ENCODE results near the gene RSPO1. TPM values are rescaled to one million over a fixed set of nuclear protein-coding genes. Genes with fewer than 3 reads are reported as not detected.
A peak's percentile ranks its signal among the peaks of the same experiment; 100 is the strongest.

The RSPO1 gene
- polyA plus RNA-seq, 1 donor (not counting 4 experiments of a cell fraction or from before 2014, with no cell fraction given) = not detected

DNA sequence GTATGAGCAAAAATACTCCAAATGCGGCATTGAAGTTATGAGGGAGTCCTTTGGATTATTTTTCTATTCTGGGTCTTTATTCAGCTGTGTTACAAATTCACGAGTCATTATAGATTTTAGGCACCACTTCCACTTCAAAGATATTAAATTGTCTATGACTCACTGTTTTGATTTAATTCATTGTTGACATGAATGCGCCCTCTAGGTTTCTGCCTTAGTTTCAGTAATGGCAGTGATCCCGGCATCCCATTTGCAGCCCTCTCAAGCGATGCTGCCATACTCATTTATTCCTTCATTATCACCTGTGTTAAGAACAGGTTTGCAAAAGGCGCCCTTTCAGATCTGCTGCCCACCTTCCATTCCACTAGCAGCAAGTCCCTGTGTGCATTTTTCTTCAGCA, 14.0 kb downstream of the RSPO1 start:
- H3K4me1 ChIP-seq (ENCODE audit: control insufficient read depth, extremely low read depth, insufficient read depth, low read length) = no peaks in the 10 kb centered on the region
- H3K36me3 ChIP-seq (ENCODE audit: control insufficient read depth in 2 of 2, extremely low read depth in 1 of 2, insufficient read depth in 2 of 2, low read length in 2 of 2) = no peaks in the 10 kb centered on the region
- H3K27me3 ChIP-seq (ENCODE audit: control insufficient read depth, extremely low read depth, insufficient read depth, low read length) = peaks cover 21% of the 10 kb centered on the region
- FAIRE-seq (no peak), DNase-seq (ENCODE audit: low read depth, low spot score) (no peak)
- H4K20me1 ChIP-seq (ENCODE audit: control insufficient read depth, extremely low read depth, insufficient read depth, low read length) = no peaks in the 10 kb centered on the region
- no peaks in the 10 kb centered on the region for H3K79me2 ChIP-seq (ENCODE audit: control insufficient read depth, insufficient read depth, low read length)
- no peak for TF ChIP-seq EZH2 (IDR thresholded peaks at IDR 0.05; ENCODE audit: low read length)
- TF ChIP-seq, protein P1, sequence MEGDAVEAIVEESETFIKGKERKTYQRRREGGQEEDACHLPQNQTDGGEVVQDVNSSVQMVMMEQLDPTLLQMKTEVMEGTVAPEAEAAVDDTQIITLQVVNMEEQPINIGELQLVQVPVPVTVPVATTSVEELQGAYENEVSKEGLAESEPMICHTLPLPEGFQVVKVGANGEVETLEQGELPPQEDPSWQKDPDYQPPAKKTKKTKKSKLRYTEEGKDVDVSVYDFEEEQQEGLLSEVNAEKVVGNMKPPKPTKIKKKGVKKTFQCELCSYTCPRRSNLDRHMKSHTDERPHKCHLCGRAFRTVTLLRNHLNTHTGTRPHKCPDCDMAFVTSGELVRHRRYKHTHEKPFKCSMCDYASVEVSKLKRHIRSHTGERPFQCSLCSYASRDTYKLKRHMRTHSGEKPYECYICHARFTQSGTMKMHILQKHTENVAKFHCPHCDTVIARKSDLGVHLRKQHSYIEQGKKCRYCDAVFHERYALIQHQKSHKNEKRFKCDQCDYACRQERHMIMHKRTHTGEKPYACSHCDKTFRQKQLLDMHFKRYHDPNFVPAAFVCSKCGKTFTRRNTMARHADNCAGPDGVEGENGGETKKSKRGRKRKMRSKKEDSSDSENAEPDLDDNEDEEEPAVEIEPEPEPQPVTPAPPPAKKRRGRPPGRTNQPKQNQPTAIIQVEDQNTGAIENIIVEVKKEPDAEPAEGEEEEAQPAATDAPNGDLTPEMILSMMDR (optimal IDR thresholded peaks at IDR 0.05 in 1 of 3, IDR thresholded peaks at IDR 0.05 in 1 of 3, conservative IDR thresholded peaks at IDR 0.05 in 1 of 3; ENCODE audit: extremely low read depth in 1 of 3, insufficient read depth in 2 of 3, low read length in 3 of 3) = peak in 1 of 3 experiments; percentile 10
- no peak overlapping the region for H3K27ac ChIP-seq (ENCODE audit: control insufficient read depth, insufficient read depth, low read length)
- dilution Hi-C loops (cut with MboI; ENCODE audit: extremely low pct_ligation_motif_present, low sequenced_read_pairs) = no loop called here
- H3K9me3 ChIP-seq (ENCODE audit: control insufficient read depth, low read depth, low read length) = no peaks in the 10 kb centered on the region
- H2AFZ ChIP-seq (ENCODE audit: control insufficient read depth, low read length) = no peak overlapping the region
- H3K4me2 ChIP-seq (ENCODE audit: control insufficient read depth, extremely low read depth, insufficient read depth, low read depth, low read length) = no peak overlapping the region
- H3K9ac ChIP-seq (ENCODE audit: control insufficient read depth, extremely low read depth, insufficient read depth, low read length) = no peak overlapping the region
- no peak overlapping the region for H3K4me3 ChIP-seq (ENCODE audit: control insufficient read depth in 2 of 3, extremely low read depth in 1 of 3, insufficient read depth in 2 of 3, low read depth in 1 of 3, low read length in 3 of 3)
- H3K9me1 ChIP-seq (ENCODE audit: control insufficient read depth, extremely low read depth, insufficient read depth, low read length) = no peaks in the 10 kb centered on the region

DNA sequence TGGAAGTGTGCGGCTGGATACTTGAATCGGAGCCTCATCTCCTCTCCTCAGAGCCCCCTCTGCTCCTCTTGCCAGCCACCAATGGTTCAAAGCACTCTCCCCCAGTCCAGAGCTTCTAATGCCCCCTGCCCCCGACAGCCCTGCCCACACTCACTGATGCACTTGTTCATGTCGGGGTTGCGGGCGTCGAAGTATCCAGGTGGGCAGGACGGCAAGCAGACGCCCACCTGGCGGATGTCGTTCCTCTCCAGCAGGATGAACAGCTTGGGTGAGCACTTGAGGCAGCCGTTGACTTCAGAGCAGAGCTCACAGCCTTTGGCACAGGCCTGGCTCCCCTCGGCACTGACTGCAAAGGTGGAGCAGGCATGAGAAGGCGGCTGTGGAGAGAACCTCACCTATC, 18.4 kb downstream of the RSPO1 start:
- FAIRE-seq = no peak

More for the DNA sequence above, 18.4 kb downstream of the RSPO1 start:
- no peaks in the 10 kb centered on the region for H3K36me3 ChIP-seq (ENCODE audit: control insufficient read depth in 2 of 2, extremely low read depth in 1 of 2, insufficient read depth in 2 of 2, low read length in 2 of 2)
- no peaks in the 10 kb centered on the region for H3K79me2 ChIP-seq (ENCODE audit: control insufficient read depth, insufficient read depth, low read length)
- dilution Hi-C loops (cut with MboI; ENCODE audit: extremely low pct_ligation_motif_present, low sequenced_read_pairs) = no loop called here
- no peak overlapping the region for H3K9ac ChIP-seq (ENCODE audit: control insufficient read depth, extremely low read depth, insufficient read depth, low read length)
- no peaks in the 10 kb centered on the region for H3K9me3 ChIP-seq (ENCODE audit: control insufficient read depth, low read depth, low read length)
- no peak overlapping the region for H2AFZ ChIP-seq (ENCODE audit: control insufficient read depth, low read length)
- no peaks in the 10 kb centered on the region for H3K4me1 ChIP-seq (ENCODE audit: control insufficient read depth, extremely low read depth, insufficient read depth, low read length)
- H3K4me2 ChIP-seq (ENCODE audit: control insufficient read depth, extremely low read depth, insufficient read depth, low read depth, low read length) = no peak overlapping the region
- no peaks in the 10 kb centered on the region for H4K20me1 ChIP-seq (ENCODE audit: control insufficient read depth, extremely low read depth, insufficient read depth, low read length)
- H3K9me1 ChIP-seq (ENCODE audit: control insufficient read depth, extremely low read depth, insufficient read depth, low read length) = no peaks in the 10 kb centered on the region
- TF ChIP-seq, protein P1 (optimal IDR thresholded peaks at IDR 0.05 in 1 of 3, IDR thresholded peaks at IDR 0.05 in 1 of 3, conservative IDR thresholded peaks at IDR 0.05 in 1 of 3; ENCODE audit: extremely low read depth in 1 of 3, insufficient read depth in 2 of 3, low read length in 3 of 3) = no peak
- peaks cover 26% of the 10 kb centered on the region for H3K27me3 ChIP-seq (ENCODE audit: control insufficient read depth, extremely low read depth, insufficient read depth, low read length)
- H3K27ac ChIP-seq (ENCODE audit: control insufficient read depth, insufficient read depth, low read length) = no peak overlapping the region
- no peak for DNase-seq (ENCODE audit: low read depth, low spot score)
- H3K4me3 ChIP-seq (ENCODE audit: control insufficient read depth in 2 of 3, extremely low read depth in 1 of 3, insufficient read depth in 2 of 3, low read depth in 1 of 3, low read length in 3 of 3) = no peak overlapping the region

Measured in keratinocyte (primary cell).